A549 (cell line): ENCODE measurements around the gene LY6G6D. TPM values are rescaled to one million over a fixed set of nuclear protein-coding genes. Genes with fewer than 3 reads are reported as not detected.
A peak's percentile ranks its signal among the peaks of the same experiment; 100 is the strongest.

Experiments
- ATAC-seq, 2 experiments: fragments of 200-7000 bp in 1 of 2; fragments of >200 bp in 1 of 2; cut with Nextera tagmentation in 1 of 2; cut with Tn5 transposase in 1 of 2; 3 replicates each; pipeline versions ENCODE4 v1.8.0 to v1.9.1; 2018 to 2020; ENCODE audit warnings: mild to moderate bottlenecking in 1 of 2, moderate library complexity in 1 of 2
- CTCF ChIA-PET: fragments of 300-600 bp; sonication (Branson Sonifier 250); formaldehyde crosslinking; extraction: SDS; loops from one replicate; lab custom pipeline; 2021; ENCODE audit warnings: antibody characterized with exemption, inconsistent platforms; lab: Yijun Ruan, JAX
- POLR2A ChIA-PET: fragments of 350-600 bp; formaldehyde crosslinking; extraction: SDS; loops from one replicate; lab custom pipeline; 2021; ENCODE audit warnings: antibody characterized with exemption, inconsistent platforms; lab: Yijun Ruan, JAX
- DNase-seq, 2 experiments: peaks; one replicate each; pipeline versions ENCODE4 v3.0.0 to v3.0.0-alpha.2; 2011 to 2016; ENCODE audit warnings: low read depth in 1 of 2, low spot score in 1 of 2
- FAIRE-seq: peaks from 2 replicates; lab custom pipeline; 2011; peaks lifted over from hg19 to GRCh38; lab: Jason Lieb, UNC
- H3K27ac ChIP-seq, 2 experiments: fragments of >200 bp; sonication (Bioruptor Twin); formaldehyde crosslinking; 3 replicates each; pipeline ENCODE4 v1.5.1; 2016 to 2017
- H3K4me1 ChIP-seq: fragments of >200 bp; sonication (Bioruptor Twin); formaldehyde crosslinking; 3 replicates; pipeline ENCODE4 v1.6.1; 2016
- H3K4me2 ChIP-seq: fragments of >200 bp; sonication (Bioruptor Twin); formaldehyde crosslinking; 3 replicates; pipeline ENCODE4 v1.6.1; 2016
- H3K4me3 ChIP-seq: fragments of >200 bp; sonication (Bioruptor Twin); formaldehyde crosslinking; 3 replicates; pipeline ENCODE4 v1.5.1; 2016
- H3K9me3 ChIP-seq: fragments of >200 bp; sonication (Bioruptor Twin); formaldehyde crosslinking; 3 replicates; pipeline ENCODE4 v1.6.1; 2016
- BHLHE40 ChIP-seq: IDR thresholded peaks from 2 replicates; pipeline ENCODE4 v1.6.1; 2012; ENCODE audit warnings: low read depth, low read length, inconsistent platforms
- CEBPB ChIP-seq, 2 experiments: fragments of >200 bp in 1 of 2; sonication (Bioruptor Twin) in 1 of 2; formaldehyde crosslinking in 1 of 2; IDR thresholded peaks; 2 replicates each; pipeline ENCODE4 v1.6.1; 2012 to 2016
- CTCF ChIP-seq: fragments of >200 bp; sonication (Bioruptor Twin); formaldehyde crosslinking; IDR thresholded peaks from 3 replicates; pipeline ENCODE4 v1.5.1; 2016
- E2F6 ChIP-seq: IDR thresholded peaks from 2 replicates; pipeline ENCODE4 v1.6.1; 2012; ENCODE audit warnings: low read depth, borderline replicate concordance
- FOXS1 ChIP-seq: fragments of 250-450 bp; sonication (Bioruptor Pico); IDR thresholded peaks from 2 replicates; pipeline ENCODE4 v1.5.0; 2020; ENCODE audit warnings: mild to moderate bottlenecking, moderate library complexity
- GATA3 ChIP-seq: IDR thresholded peaks from 2 replicates; pipeline ENCODE4 v1.6.1; 2012; ENCODE audit warnings: borderline replicate concordance
- HEYL ChIP-seq: fragments of 250-450 bp; sonication (Bioruptor Pico); IDR thresholded peaks from 2 replicates; pipeline ENCODE4 v1.8.0; 2021; ENCODE audit warnings: mild to moderate bottlenecking, moderate library complexity
- MAFK ChIP-seq: fragments of 450-650 bp; IDR thresholded peaks from 2 replicates; pipeline ENCODE4 v1.6.1; 2014; ENCODE audit not compliant: partially characterized antibody
- MYC ChIP-seq: IDR thresholded peaks from 2 replicates; pipeline ENCODE4 v1.6.1; 2012; ENCODE audit warnings: mild to moderate bottlenecking, inconsistent platforms, low read length, improper control_type of control experiment, borderline replicate concordance
- NPAS2 ChIP-seq: fragments of 250-450 bp; sonication (Bioruptor Pico); IDR thresholded peaks from 2 replicates; pipeline ENCODE4 v1.8.0; 2022; ENCODE audit warnings: mild to moderate bottlenecking, moderate library complexity, borderline replicate concordance
- PHF8 ChIP-seq: fragments of 200-600 bp; sonication (generic); IDR thresholded peaks from 2 replicates; pipeline ENCODE4 v1.6.1; 2016; ENCODE audit warnings: low read depth, mild to moderate bottlenecking, antibody characterized with exemption, moderate library complexity, borderline replicate concordance
- POLR2A ChIP-seq: IDR thresholded peaks from 2 replicates; pipeline ENCODE4 v1.6.1; 2012; ENCODE audit warnings: mild to moderate bottlenecking, low read length
- RAD21 ChIP-seq, 2 experiments: fragments of >200 bp in 1 of 2; sonication (Bioruptor Twin) in 1 of 2; formaldehyde crosslinking in 1 of 2; IDR thresholded peaks in 1 of 2; conservative IDR thresholded peaks in 1 of 2; 2 replicates in 1 of 2; 3 replicates in 1 of 2; pipeline ENCODE4 v1.6.1; 2012 to 2018; ENCODE audit warnings: inconsistent platforms in 1 of 2
- RARB ChIP-seq: fragments of 250-450 bp; sonication (Bioruptor Pico); IDR thresholded peaks from 2 replicates; pipeline ENCODE4 v1.8.0; 2021; ENCODE audit warnings: mild to moderate bottlenecking, moderate library complexity
- RCOR1 ChIP-seq: fragments of 150-350 bp; IDR thresholded peaks from 2 replicates; pipeline ENCODE4 v1.6.1; 2014; ENCODE audit warnings: antibody characterized with exemption, low read length, low read depth
- RNF2 ChIP-seq: fragments of 200-600 bp; sonication (generic); IDR thresholded peaks from 2 replicates; pipeline ENCODE4 v1.6.1; 2016; ENCODE audit warnings: low read depth, mild to moderate bottlenecking, antibody characterized with exemption, moderate library complexity, borderline replicate concordance
- TFCP2L1 ChIP-seq: fragments of 250-450 bp; sonication (Bioruptor Pico); IDR thresholded peaks from 2 replicates; pipeline ENCODE4 v1.5.0; 2021; ENCODE audit warnings: mild to moderate bottlenecking
- WGBS: methylation state at CpG from one replicate; pipeline ENCODE4 v1.1.6; 2017; ENCODE audit errors: missing lambda C conversion rate; 5-methylcytosine and 5-hydroxymethylcytosine counted together
- polyA plus RNA-seq, 4 experiments: library from polyadenylated mRNA; depleted of rRNA in 3 of 4; stranded (reverse); fragments of >200 nt; fragmentation: RNase III in 1 of 4; extraction: RNeasy Plus Mini Kit Qiagen cat#74134 plus additional on column Dnase treatment in 1 of 4; gene quantifications; 2 replicates in 3 of 4; 3 replicates in 1 of 4; pipeline ENCODE4 v1.2.3, GENCODE V29; 2011 to 2017
- TF ChIP-seq, protein P1 (sequence below): fragments of 200-600 bp; sonication (generic); IDR thresholded peaks from 2 replicates; pipeline ENCODE4 v1.6.1; 2016; ENCODE audit warnings: antibody characterized with exemption, mild to moderate bottlenecking, moderate library complexity

LY6G6D gene
- polyA plus RNA-seq, 2 of the 4 experiments (the other 2 are of a cell fraction), result not detected

DNA sequence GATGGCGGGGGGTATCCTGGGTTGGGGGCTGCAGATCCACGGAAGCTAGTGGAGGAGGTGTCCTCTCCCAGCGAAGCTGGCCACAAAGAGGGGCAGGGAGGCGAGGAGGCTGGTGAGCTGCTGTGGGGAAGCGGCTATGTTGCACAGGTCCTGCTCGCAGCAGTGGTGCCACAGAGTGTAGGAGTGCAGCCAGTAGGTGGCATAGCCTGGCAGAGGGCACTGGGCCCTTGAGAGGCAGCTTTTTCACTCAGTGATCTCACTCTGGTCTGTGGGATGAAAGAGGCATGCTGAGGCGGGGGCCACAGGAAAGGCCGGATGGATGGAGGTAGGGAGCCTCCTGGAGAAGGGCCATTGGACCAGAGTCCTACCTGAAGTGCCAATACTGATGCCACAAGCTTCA is 2.9 kb upstream of the LY6G6D start:
- H3K4me1 ChIP-seq, result 0 out of 3 replicates have a peak, but pooled peaks cover 3% of the 10 kb centered on the region
- ATAC-seq (peak; percentile 89 to 92), FAIRE-seq (no peak), DNase-seq (peak in 1 of 2 experiments; percentile 35)
- WGBS, result 56% methylated on average over 6 of the region's 8 CpGs
- H3K27ac ChIP-seq, result no peak overlapping the region
- TF ChIP-seq, protein P1, sequence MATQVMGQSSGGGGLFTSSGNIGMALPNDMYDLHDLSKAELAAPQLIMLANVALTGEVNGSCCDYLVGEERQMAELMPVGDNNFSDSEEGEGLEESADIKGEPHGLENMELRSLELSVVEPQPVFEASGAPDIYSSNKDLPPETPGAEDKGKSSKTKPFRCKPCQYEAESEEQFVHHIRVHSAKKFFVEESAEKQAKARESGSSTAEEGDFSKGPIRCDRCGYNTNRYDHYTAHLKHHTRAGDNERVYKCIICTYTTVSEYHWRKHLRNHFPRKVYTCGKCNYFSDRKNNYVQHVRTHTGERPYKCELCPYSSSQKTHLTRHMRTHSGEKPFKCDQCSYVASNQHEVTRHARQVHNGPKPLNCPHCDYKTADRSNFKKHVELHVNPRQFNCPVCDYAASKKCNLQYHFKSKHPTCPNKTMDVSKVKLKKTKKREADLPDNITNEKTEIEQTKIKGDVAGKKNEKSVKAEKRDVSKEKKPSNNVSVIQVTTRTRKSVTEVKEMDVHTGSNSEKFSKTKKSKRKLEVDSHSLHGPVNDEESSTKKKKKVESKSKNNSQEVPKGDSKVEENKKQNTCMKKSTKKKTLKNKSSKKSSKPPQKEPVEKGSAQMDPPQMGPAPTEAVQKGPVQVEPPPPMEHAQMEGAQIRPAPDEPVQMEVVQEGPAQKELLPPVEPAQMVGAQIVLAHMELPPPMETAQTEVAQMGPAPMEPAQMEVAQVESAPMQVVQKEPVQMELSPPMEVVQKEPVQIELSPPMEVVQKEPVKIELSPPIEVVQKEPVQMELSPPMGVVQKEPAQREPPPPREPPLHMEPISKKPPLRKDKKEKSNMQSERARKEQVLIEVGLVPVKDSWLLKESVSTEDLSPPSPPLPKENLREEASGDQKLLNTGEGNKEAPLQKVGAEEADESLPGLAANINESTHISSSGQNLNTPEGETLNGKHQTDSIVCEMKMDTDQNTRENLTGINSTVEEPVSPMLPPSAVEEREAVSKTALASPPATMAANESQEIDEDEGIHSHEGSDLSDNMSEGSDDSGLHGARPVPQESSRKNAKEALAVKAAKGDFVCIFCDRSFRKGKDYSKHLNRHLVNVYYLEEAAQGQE, result no peak
- TF ChIP-seq RAD21 (conservative IDR thresholded peaks at IDR 0.05 in 1 of 2, IDR thresholded peaks at IDR 0.05 in 1 of 2) (peak; percentile 16 to 41; a peak in 2 of 5 replicates), CTCF (peak; percentile 21; the same call in 2 of the 3 replicates)
- H3K4me2 ChIP-seq, result no peak overlapping the region
- POLR2A ChIA-PET, result interaction anchor here (0.8 kb wide), 1 partner anchor 115 kb away, joined by 4 read pairs; the partner anchor contains the start of gene HSPA1B
- CTCF ChIA-PET, result interaction anchor here (0.6 to 1.5 kb wide), 16 partner anchors 10 to 206 kb away, joined by 3 to 7 read pairs (median 4); partner anchors contain the start of genes DDAH2, LY6G5C and LY6G6C
- no peaks in the 10 kb centered on the region for H3K9me3 ChIP-seq
- no peak overlapping the region for H3K4me3 ChIP-seq

GRCh38 chr6:31713465-31713864 is 1.7 kb upstream of the LY6G6D start:
- no peak overlapping the region for H3K4me2 ChIP-seq
- CTCF ChIA-PET, result interaction anchor here (1.3 to 1.7 kb wide), 3 partner anchors 10 to 45 kb away, joined by 3 to 6 read pairs (median 4); partner anchors contain the start of gene MPIG6B

GRCh38 chr6:31713991-31714684 is 1.0 kb upstream of the LY6G6D start:
- 58% methylated on average over 5 of the region's 5 CpGs for WGBS
- ATAC-seq, result no peak
- Histone ChIP-seq H3K4me1 (0 out of 3 replicates have a peak, but pooled peaks cover 3% of the 10 kb centered on the region), H3K27ac (no peak overlapping the region), H3K9me3 (no peaks in the 10 kb centered on the region), H3K4me3 (no peak overlapping the region), H3K4me2 (no peak overlapping the region)
- ChIA-PET POLR2A (no interaction called here), CTCF (interaction anchor here (1.3 to 2.0 kb wide), 4 partner anchors 10 to 45 kb away, joined by 3 to 6 read pairs (median 4); partner anchors contain the start of genes DDAH2 and MPIG6B)
- DNase-seq, result no peak
- TF ChIP-seq RNF2 (no peak), PHF8 (no peak), MYC (no peak), BHLHE40 (no peak), E2F6 (no peak), POLR2A (no peak), FOXS1 (CRISPR knock-in tag) (no peak), TFCP2L1 (CRISPR knock-in tag) (no peak), CEBPB (IDR thresholded peaks at IDR 0.05) (no peak), GATA3 (no peak)
- no peak for FAIRE-seq

More at GRCh38 chr6:31713465-31713864, 1.7 kb upstream of the LY6G6D start:
- no peaks in the 10 kb centered on the region for H3K9me3 ChIP-seq
- no peak for DNase-seq
- 0 out of 3 replicates have a peak, but pooled peaks cover 3% of the 10 kb centered on the region for H3K4me1 ChIP-seq
- WGBS, result 79% methylated on average over 3 of the region's 4 CpGs
- no peak for FAIRE-seq
- no peak for TF ChIP-seq BHLHE40
- TF ChIP-seq RARB (CRISPR knock-in tag), result no peak
- no peak for TF ChIP-seq MAFK
- TF ChIP-seq HEYL, result no peak
- TF ChIP-seq NPAS2 (CRISPR knock-in tag), result no peak
- no peak for TF ChIP-seq RCOR1
- POLR2A ChIA-PET, result interaction anchor here (0.7 kb wide), 1 partner anchor 166 kb away, joined by 5 read pairs; the partner anchor contains the start of gene NFKBIL1
- no peak overlapping the region for H3K27ac ChIP-seq
- no peak overlapping the region for H3K4me3 ChIP-seq
- ATAC-seq, result no peak
